Hepatocyte (in vitro differentiated cells): Measurements from ENCODE around the gene PPP1R9A. TPM values are rescaled to one million over a fixed set of nuclear protein-coding genes. Genes with fewer than 3 reads are reported as not detected.

Experiments used
- DNase-seq: peaks from one replicate; pipeline ENCODE4 v3.0.0-alpha.2; 2016; ENCODE audit warnings: low spot score
- H2AFZ ChIP-seq: fragments of 200-600 bp; sonication (generic); 2 replicates; pipeline ENCODE4 v1.6.0; 2016; ENCODE audit warnings: antibody characterized with exemption, mild to moderate bottlenecking
- H3K27ac ChIP-seq: fragments of 200-600 bp; sonication (generic); 2 replicates; pipeline ENCODE4 v1.5.1; 2016; ENCODE audit warnings: mild to moderate bottlenecking
- H3K27me3 ChIP-seq: fragments of 200-600 bp; sonication (generic); 2 replicates; pipeline ENCODE4 v1.6.1; 2016
- H3K36me3 ChIP-seq: fragments of 200-600 bp; sonication (generic); replicated peaks from 2 replicates; pipeline ENCODE4 v1.5.1; 2016; ENCODE audit warnings: low read depth; ENCODE audit not compliant: insufficient read depth
- H3K4me1 ChIP-seq: fragments of 200-600 bp; sonication (generic); 2 replicates; pipeline ENCODE4 v1.5.1; 2016; ENCODE audit warnings: mild to moderate bottlenecking, moderate library complexity; ENCODE audit not compliant: insufficient read depth
- H3K4me2 ChIP-seq: fragments of 200-600 bp; sonication (generic); 2 replicates; pipeline ENCODE4 v1.6.0; 2016
- H3K4me3 ChIP-seq: fragments of 200-600 bp; sonication (generic); 2 replicates; pipeline ENCODE4 v1.5.1; 2016; ENCODE audit warnings: mild to moderate bottlenecking
- H3K79me2 ChIP-seq: fragments of 200-600 bp; sonication (generic); 2 replicates; pipeline ENCODE4 v1.6.0; 2017; ENCODE audit warnings: mild to moderate bottlenecking
- H3K9me2 ChIP-seq: fragments of 200-600 bp; sonication (generic); replicated peaks from 2 replicates; pipeline ENCODE4 v1.6.0; 2017; ENCODE audit warnings: mild to moderate bottlenecking; ENCODE audit not compliant: insufficient read depth
- H3K9me3 ChIP-seq: fragments of 200-600 bp; sonication (generic); 2 replicates; pipeline ENCODE4 v1.5.1; 2016; ENCODE audit warnings: low read depth, mild to moderate bottlenecking
- H4K20me1 ChIP-seq: fragments of 200-600 bp; sonication (generic); 2 replicates; pipeline ENCODE4 v1.6.0; 2016; ENCODE audit warnings: mild to moderate bottlenecking; ENCODE audit not compliant: insufficient read depth, poor library complexity, severe bottlenecking
- CTCF ChIP-seq: fragments of 200-600 bp; sonication (generic); IDR thresholded peaks from 2 replicates; pipeline ENCODE4 v1.5.1; 2016; ENCODE audit warnings: antibody characterized with exemption, mild to moderate bottlenecking; ENCODE audit not compliant: poor library complexity
- EZH2 ChIP-seq: fragments of 200-600 bp; sonication (generic); IDR thresholded peaks from 2 replicates; pipeline ENCODE4 v1.6.1; 2016; ENCODE audit warnings: antibody characterized with exemption, mild to moderate bottlenecking, borderline replicate concordance
- EZH2phosphoT487 ChIP-seq: fragments of 200-600 bp; sonication (generic); IDR thresholded peaks from one replicate; pipeline ENCODE4 v1.6.1; 2018; ENCODE audit warnings: antibody characterized with exemption, mild to moderate bottlenecking, low read depth, moderate library complexity; ENCODE audit not compliant: unreplicated experiment, severe bottlenecking
- whole genome bisulfite sequencing: methylation state at CpG from one replicate; pipeline ENCODE4 v1.1.6; 2016; ENCODE audit warnings: low lambda C conversion rate; ENCODE audit errors: missing lambda C conversion rate; 5-methylcytosine and 5-hydroxymethylcytosine counted together
- polyA plus RNA-seq: library from polyadenylated mRNA; unstranded; fragments of >200 nt; fragmentation: Nextera tagmentation; extraction: Ambion mirVana; gene quantifications from 2 replicates; pipeline ENCODE4 v1.2.1, GENCODE V29; 2016
- total RNA-seq: library from RNA; depleted of rRNA; stranded (reverse); fragments of >200 nt; gene quantifications from 2 replicates; pipeline ENCODE4 v1.2.3, GENCODE V29; 2014

PPP1R9A gene
- total and polyA plus RNA-seq, 2 experiments from 2014 or later: 11.7 to 25.7 TPM

DNA sequence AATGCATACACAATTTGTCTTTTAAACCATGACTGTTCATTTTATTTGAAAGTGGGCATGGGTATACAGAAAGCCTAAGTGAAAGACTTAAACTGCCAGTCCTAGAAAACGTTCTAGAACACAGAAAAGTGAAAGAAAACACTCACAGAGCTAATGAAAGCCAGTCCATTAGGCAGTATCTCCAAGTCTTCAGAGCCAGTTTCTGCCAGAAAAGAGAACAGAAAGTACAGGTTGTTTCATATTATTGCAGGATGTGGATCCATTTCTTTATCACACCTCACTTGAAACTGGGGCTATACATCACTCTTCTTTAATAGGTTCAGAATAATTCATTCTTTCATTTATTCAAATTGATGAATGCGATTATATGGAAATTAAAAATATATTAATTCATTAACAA, 409.2 kb downstream of the PPP1R9A start:
- H3K9me3 ChIP-seq: no peaks in the 10 kb centered on the region
- no peak overlapping the region for H3K27ac ChIP-seq
- no peak overlapping the region for H3K4me3 ChIP-seq
- H3K4me1 ChIP-seq: peaks cover 5% of the 10 kb centered on the region
- WGBS: 85% methylated on average over 2 of the region's 2 CpGs
- H3K27me3 ChIP-seq: no peaks in the 10 kb centered on the region
- DNase-seq: no peak
- H3K36me3 ChIP-seq: no peaks in the 10 kb centered on the region
- no peak overlapping the region for H3K4me2 ChIP-seq
- H3K9me2 ChIP-seq: no peaks in the 10 kb centered on the region
- H4K20me1 ChIP-seq: no peaks in the 10 kb centered on the region
- no peaks in the 10 kb centered on the region for H3K79me2 ChIP-seq
- no peak overlapping the region for H2AFZ ChIP-seq
- TF ChIP-seq EZH2 (no peak), EZH2phosphoT487 (no peak), CTCF (no peak)

GRCh38 chr7:95317546-95317945, 410.2 kb downstream of the PPP1R9A start:
- no peak for DNase-seq
- Histone ChIP-seq H2AFZ (no peak overlapping the region), H3K4me3 (no peak overlapping the region), H3K27ac (no peak overlapping the region), H4K20me1 (no peaks in the 10 kb centered on the region), H3K4me1 (peaks cover 5% of the 10 kb centered on the region), H3K4me2 (no peak overlapping the region), H3K36me3 (no peaks in the 10 kb centered on the region), H3K79me2 (no peaks in the 10 kb centered on the region), H3K27me3 (no peaks in the 10 kb centered on the region), H3K9me2 (no peaks in the 10 kb centered on the region), H3K9me3 (no peaks in the 10 kb centered on the region)
- 67% methylated on average over 2 of the region's 2 CpGs for WGBS
- TF ChIP-seq EZH2phosphoT487: no peak

DNA sequence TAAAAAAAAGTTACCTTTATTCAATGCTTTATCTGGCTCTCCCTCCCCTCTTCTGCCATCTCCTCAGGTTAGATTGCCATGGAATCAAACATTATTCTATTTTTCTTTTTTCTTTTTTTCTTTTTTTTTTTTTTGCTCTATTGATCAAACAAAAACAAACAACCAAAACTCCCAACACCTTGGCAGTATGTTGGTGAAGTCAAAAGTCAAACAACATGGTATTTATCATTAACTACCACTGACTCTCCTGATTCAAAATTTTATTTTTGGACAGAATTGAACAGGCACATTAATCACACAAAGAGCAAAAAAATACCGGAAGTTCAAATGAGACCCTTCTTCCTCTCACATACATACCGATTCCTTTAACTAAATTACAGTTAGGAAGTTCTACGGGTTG, 410.6 kb downstream of the PPP1R9A start:
- no peaks in the 10 kb centered on the region for H3K9me2 ChIP-seq
- no peak for DNase-seq
- no peaks in the 10 kb centered on the region for H3K36me3 ChIP-seq
- H3K27ac ChIP-seq: no peak overlapping the region
- H3K4me2 ChIP-seq: no peak overlapping the region
- H3K27me3 ChIP-seq: no peaks in the 10 kb centered on the region
- H3K4me1 ChIP-seq: peaks cover 5% of the 10 kb centered on the region
- WGBS: 95% methylated on average over 3 of the region's 3 CpGs
- H2AFZ ChIP-seq: no peak overlapping the region
- H4K20me1 ChIP-seq: no peaks in the 10 kb centered on the region
- no peaks in the 10 kb centered on the region for H3K9me3 ChIP-seq
- no peaks in the 10 kb centered on the region for H3K79me2 ChIP-seq
- TF ChIP-seq EZH2phosphoT487: no peak
- no peak for TF ChIP-seq CTCF
- no peak for TF ChIP-seq EZH2
- no peak overlapping the region for H3K4me3 ChIP-seq

GRCh38 chr7:95318501-95319100, 411.2 kb downstream of the PPP1R9A start:
- no peaks in the 10 kb centered on the region for H4K20me1 ChIP-seq
- H3K9me3 ChIP-seq: no peaks in the 10 kb centered on the region
- WGBS: 89% methylated on average over 8 of the region's 8 CpGs
- H3K4me1 ChIP-seq: peaks cover 5% of the 10 kb centered on the region
- TF ChIP-seq EZH2phosphoT487 (no peak), EZH2 (no peak), CTCF (no peak)
- H3K36me3 ChIP-seq: no peaks in the 10 kb centered on the region
- H3K27me3 ChIP-seq: no peaks in the 10 kb centered on the region
- H3K4me3 ChIP-seq: no peak overlapping the region
- H3K27ac ChIP-seq: no peak overlapping the region
- no peak overlapping the region for H3K4me2 ChIP-seq
- H3K79me2 ChIP-seq: no peaks in the 10 kb centered on the region
- H2AFZ ChIP-seq: no peak overlapping the region
- H3K9me2 ChIP-seq: no peaks in the 10 kb centered on the region
- no peak for DNase-seq
